Neural crest cell (in vitro differentiated cells): Measurements from ENCODE around the gene TENM3. TPM values are rescaled to one million over a fixed set of nuclear protein-coding genes. Genes with fewer than 3 reads are reported as not detected.

Experiments
- DNase-seq: peaks from one replicate; pipeline ENCODE4 v3.0.0; 2021; ENCODE audit warnings: low read depth, mixed read lengths, low spot score
- H3K27ac Mint-ChIP-seq: one replicate; pipeline ENCODE4 v1.8.0; 2021; ENCODE audit warnings: mild to moderate bottlenecking, mixed read lengths; ENCODE audit not compliant: unreplicated experiment
- H3K27me3 Mint-ChIP-seq: 2 replicates; pipeline ENCODE4 v1.8.0; 2021; ENCODE audit warnings: low read depth, mild to moderate bottlenecking, mixed read lengths
- H3K36me3 Mint-ChIP-seq: 2 replicates; pipeline ENCODE4 v1.8.0; 2021; ENCODE audit warnings: low read depth, mild to moderate bottlenecking, mixed read lengths
- H3K4me1 Mint-ChIP-seq: 2 replicates; pipeline ENCODE4 v1.8.0; 2021; ENCODE audit warnings: mixed read lengths
- H3K4me3 Mint-ChIP-seq: one replicate; pipeline ENCODE4 v1.8.0; 2021; ENCODE audit warnings: mild to moderate bottlenecking, mixed read lengths
- H3K9me3 Mint-ChIP-seq: 2 replicates; pipeline ENCODE4 v1.8.0; 2021; ENCODE audit warnings: mixed read lengths
- CTCF ChIP-seq: fragments of 200-600 bp; sonication (generic); conservative IDR thresholded peaks from 2 replicates; pipeline ENCODE4 v1.5.0; 2021; ENCODE audit warnings: antibody characterized with exemption, mild to moderate bottlenecking
- total RNA-seq: library from RNA; stranded (reverse); gene quantifications from 2 replicates; pipeline ENCODE4 v1.2.1, GENCODE V29; 2021

The TENM3 gene
- total RNA-seq, 1 donor from 2014 or later = 43.9 TPM

- no peak for DNase-seq
- H3K27ac Mint-ChIP-seq = no peak overlapping the region
- peaks cover 2% of the 10 kb centered on the region for H3K9me3 Mint-ChIP-seq
- no peak for TF ChIP-seq CTCF
- no peak overlapping the region for H3K4me3 Mint-ChIP-seq
- H3K27me3 Mint-ChIP-seq = no peaks in the 10 kb centered on the region
- peaks cover 9% of the 10 kb centered on the region for H3K36me3 Mint-ChIP-seq
- H3K4me1 Mint-ChIP-seq = no peaks in the 10 kb centered on the region
Observed at GRCh38 chr4:182405087-182405486, 161.9 kb downstream of the TENM3 start.

DNA sequence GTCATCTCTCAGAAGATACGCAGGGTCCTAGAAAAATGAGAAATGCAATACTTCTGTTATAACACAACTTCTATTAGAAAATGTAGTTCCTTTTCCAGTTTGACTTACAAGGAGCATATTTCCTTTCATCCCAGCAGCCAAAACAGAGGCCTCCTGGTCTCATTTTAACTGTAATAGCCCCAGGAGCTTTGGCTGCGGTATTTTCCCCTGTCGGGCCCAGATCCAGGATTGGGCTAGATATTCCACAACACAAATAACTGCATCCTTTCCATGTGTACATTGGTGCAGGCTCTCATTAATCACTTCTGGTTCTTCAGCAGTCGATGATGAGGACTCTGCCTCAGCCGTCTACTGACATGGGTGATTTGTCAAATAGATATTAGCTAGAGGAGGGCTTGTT lies 166.1 kb downstream of the TENM3 start:
- no peak for TF ChIP-seq CTCF
- Mint-ChIP-seq H3K27me3 (no peaks in the 10 kb centered on the region), H3K4me1 (no peaks in the 10 kb centered on the region), H3K27ac (no peak overlapping the region), H3K9me3 (peaks cover 8% of the 10 kb centered on the region), H3K4me3 (no peak overlapping the region), H3K36me3 (peaks cover 16% of the 10 kb centered on the region)
- no peak for DNase-seq

DNA sequence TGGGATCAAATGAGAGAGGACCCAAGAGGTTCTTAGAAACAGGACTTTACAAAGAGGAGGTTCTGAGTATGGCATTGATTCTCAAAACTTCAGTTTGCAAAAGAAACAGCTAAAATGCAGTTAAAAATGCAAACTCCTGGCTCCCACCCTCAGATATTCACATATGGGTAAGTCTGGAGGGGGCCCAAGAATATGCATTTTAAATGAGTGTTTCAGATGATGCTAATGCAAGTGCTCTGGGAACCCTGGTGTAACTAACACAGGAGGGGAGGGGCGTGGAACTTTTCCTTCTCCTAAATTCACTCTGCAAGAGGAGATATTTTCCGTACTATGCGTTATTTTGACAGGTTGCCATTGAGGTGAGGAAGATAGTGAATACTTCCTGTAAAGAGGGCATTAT lies 168.2 kb downstream of the TENM3 start:
- H3K9me3 Mint-ChIP-seq = peaks cover 6% of the 10 kb centered on the region
- peaks cover 23% of the 10 kb centered on the region for H3K36me3 Mint-ChIP-seq
- no peak for DNase-seq
- TF ChIP-seq CTCF = no peak
- no peak overlapping the region for H3K4me3 Mint-ChIP-seq
- no peaks in the 10 kb centered on the region for H3K4me1 Mint-ChIP-seq
- no peaks in the 10 kb centered on the region for H3K27me3 Mint-ChIP-seq
- H3K27ac Mint-ChIP-seq = no peak overlapping the region

DNA sequence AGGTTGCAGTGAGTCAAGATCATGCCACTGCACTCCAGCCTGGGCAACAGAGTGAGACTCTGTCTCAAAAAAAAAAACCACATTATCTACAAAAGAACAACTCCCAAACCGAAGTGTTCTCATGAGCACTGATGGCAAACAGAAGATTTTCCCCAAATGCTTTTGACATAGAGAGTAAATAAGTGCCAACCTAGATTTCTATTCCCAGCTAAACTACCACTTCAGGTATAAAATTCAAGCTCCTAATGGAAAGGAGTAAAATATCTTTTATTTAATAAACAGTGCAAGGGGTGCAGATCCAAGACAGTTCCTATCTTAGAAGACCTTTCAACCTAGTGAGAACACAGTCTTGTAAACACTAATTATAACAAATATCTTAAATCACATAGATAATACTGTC lies 170.3 kb downstream of the TENM3 start:
- H3K9me3 Mint-ChIP-seq = peaks cover 6% of the 10 kb centered on the region
- H3K4me1 Mint-ChIP-seq = no peaks in the 10 kb centered on the region
- no peak overlapping the region for H3K4me3 Mint-ChIP-seq
- peaks cover 28% of the 10 kb centered on the region for H3K36me3 Mint-ChIP-seq
- no peak overlapping the region for H3K27ac Mint-ChIP-seq
- no peak for DNase-seq
- no peaks in the 10 kb centered on the region for H3K27me3 Mint-ChIP-seq
- TF ChIP-seq CTCF = no peak

- DNase-seq = no peak
- Mint-ChIP-seq H3K27ac (no peak overlapping the region), H3K4me3 (no peak overlapping the region), H3K4me1 (no peaks in the 10 kb centered on the region), H3K9me3 (peaks cover 6% of the 10 kb centered on the region), H3K27me3 (no peaks in the 10 kb centered on the region), H3K36me3 (peaks cover 26% of the 10 kb centered on the region)
- TF ChIP-seq CTCF = no peak
Observed at GRCh38 chr4:182415116-182415515, 171.9 kb downstream of the TENM3 start.

GRCh38 chr4:182416067-182416466 lies 172.9 kb downstream of the TENM3 start:
- H3K9me3 Mint-ChIP-seq = peaks cover 6% of the 10 kb centered on the region
- TF ChIP-seq CTCF = no peak
- no peak for DNase-seq
- H3K4me1 Mint-ChIP-seq = no peaks in the 10 kb centered on the region
- peaks cover 27% of the 10 kb centered on the region for H3K36me3 Mint-ChIP-seq
- no peak overlapping the region for H3K27ac Mint-ChIP-seq
- H3K27me3 Mint-ChIP-seq = no peaks in the 10 kb centered on the region
- H3K4me3 Mint-ChIP-seq = no peak overlapping the region
